ENCODE measurements around the gene CACNA1C. TPM values are rescaled to one million over a fixed set of nuclear protein-coding genes. Genes with fewer than 3 reads are reported as not detected.
A peak's percentile ranks its signal among the peaks of the same experiment; 100 is the strongest.

Gene CACNA1C
- total and polyA plus RNA-seq, 2 donors (not counting 1 experiment from before 2014, with no cell fraction given), result 7.6 to 11.4 TPM

DNA sequence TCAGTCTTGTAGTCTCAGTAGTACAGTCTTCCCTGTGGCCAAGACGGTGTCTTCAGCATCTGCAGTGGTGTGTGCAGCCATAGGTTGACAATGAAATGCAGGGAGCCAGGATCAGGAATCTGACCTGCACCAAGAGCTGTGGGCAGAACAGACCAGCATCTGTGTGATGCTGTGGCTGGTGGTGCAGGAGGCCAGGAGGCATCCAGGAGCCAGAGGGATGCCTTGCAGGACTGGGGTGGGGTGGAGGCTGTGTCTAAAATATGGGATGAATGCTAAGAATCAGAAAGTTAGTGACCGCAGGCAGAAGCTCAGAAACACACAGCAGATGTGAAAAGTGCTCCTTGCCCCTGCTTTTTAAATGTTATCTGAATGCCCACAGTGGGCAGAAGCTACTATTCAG is 209.7 kb downstream of the CACNA1C start:
- Histone ChIP-seq H3K4me3 (replicated peaks in 1 of 4; ENCODE audit: control extremely low read depth in 1 of 4, insufficient read depth in 1 of 4, low read depth in 3 of 4, low read length in 4 of 4) (no peak overlapping the region), H3K79me2 (ENCODE audit: control insufficient read depth, insufficient read depth, low read length) (no peaks in the 10 kb centered on the region), H3K36me3 (ENCODE audit: control insufficient read depth, insufficient read depth, low read length) (no peaks in the 10 kb centered on the region), H3K27me3 (ENCODE audit: control insufficient read depth, insufficient read depth, low read length) (no peaks in the 10 kb centered on the region), H2AFZ (ENCODE audit: low read length) (no peak overlapping the region), H3K9me3 (ENCODE audit: control insufficient read depth, insufficient read depth, low read depth, low read length) (no peaks in the 10 kb centered on the region), H3K9ac (ENCODE audit: insufficient read depth, low read length) (no peak overlapping the region), H3K4me2 (ENCODE audit: extremely low read depth, insufficient read depth, low read length) (no peak overlapping the region), H3K4me1 (ENCODE audit: control insufficient read depth, extremely low read depth, insufficient read depth, low read length) (peaks cover 50% of the 10 kb centered on the region), H4K20me1 (ENCODE audit: control insufficient read depth, extremely low read depth, insufficient read depth, low read length) (no peaks in the 10 kb centered on the region), H3K27ac (ENCODE audit: insufficient read depth, low read length) (no peak overlapping the region)
- no peak for TF ChIP-seq EZH2 (IDR thresholded peaks at IDR 0.05; ENCODE audit: low read length, missing control alignments)
- TF ChIP-seq, protein P1, sequence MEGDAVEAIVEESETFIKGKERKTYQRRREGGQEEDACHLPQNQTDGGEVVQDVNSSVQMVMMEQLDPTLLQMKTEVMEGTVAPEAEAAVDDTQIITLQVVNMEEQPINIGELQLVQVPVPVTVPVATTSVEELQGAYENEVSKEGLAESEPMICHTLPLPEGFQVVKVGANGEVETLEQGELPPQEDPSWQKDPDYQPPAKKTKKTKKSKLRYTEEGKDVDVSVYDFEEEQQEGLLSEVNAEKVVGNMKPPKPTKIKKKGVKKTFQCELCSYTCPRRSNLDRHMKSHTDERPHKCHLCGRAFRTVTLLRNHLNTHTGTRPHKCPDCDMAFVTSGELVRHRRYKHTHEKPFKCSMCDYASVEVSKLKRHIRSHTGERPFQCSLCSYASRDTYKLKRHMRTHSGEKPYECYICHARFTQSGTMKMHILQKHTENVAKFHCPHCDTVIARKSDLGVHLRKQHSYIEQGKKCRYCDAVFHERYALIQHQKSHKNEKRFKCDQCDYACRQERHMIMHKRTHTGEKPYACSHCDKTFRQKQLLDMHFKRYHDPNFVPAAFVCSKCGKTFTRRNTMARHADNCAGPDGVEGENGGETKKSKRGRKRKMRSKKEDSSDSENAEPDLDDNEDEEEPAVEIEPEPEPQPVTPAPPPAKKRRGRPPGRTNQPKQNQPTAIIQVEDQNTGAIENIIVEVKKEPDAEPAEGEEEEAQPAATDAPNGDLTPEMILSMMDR (conservative IDR thresholded peaks at IDR 0.05 in 1 of 2, IDR thresholded peaks at IDR 0.05 in 1 of 2; ENCODE audit: low read depth in 1 of 2, low read length in 2 of 2), result no peak
- DNase-seq (ENCODE audit: low read depth in 2 of 2), result no peak

DNA sequence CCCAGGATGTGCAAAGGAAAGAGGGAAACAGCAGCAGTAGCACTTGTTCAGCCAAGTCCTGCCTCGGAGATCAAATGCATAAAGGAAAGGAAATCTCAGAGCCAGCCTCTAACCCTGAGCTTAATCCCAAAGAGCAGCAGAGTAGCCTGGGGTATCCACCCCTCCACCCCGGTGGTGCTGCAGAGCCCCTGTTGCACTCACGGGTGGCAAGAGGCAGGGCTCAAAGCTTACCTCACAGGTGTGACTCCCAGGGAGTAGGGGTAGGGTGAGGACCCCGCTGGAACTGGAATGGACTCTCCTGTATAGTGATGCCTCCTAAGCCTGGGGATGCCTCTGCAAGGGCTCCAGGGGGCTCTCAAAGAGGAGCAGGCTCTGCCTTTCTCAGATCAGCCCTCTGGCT is 211.1 kb downstream of the CACNA1C start:
- Histone ChIP-seq H3K9me3 (ENCODE audit: control insufficient read depth, insufficient read depth, low read depth, low read length) (no peaks in the 10 kb centered on the region), H3K9ac (ENCODE audit: insufficient read depth, low read length) (no peak overlapping the region), H3K36me3 (ENCODE audit: control insufficient read depth, insufficient read depth, low read length) (no peaks in the 10 kb centered on the region), H3K4me1 (ENCODE audit: control insufficient read depth, extremely low read depth, insufficient read depth, low read length) (peaks cover 61% of the 10 kb centered on the region), H3K27ac (ENCODE audit: insufficient read depth, low read length) (peak overlapping the region; percentile 86), H3K79me2 (ENCODE audit: control insufficient read depth, insufficient read depth, low read length) (no peaks in the 10 kb centered on the region), H3K4me3 (replicated peaks in 1 of 4; ENCODE audit: control extremely low read depth in 1 of 4, insufficient read depth in 1 of 4, low read depth in 3 of 4, low read length in 4 of 4) (no peak overlapping the region), H3K4me2 (ENCODE audit: extremely low read depth, insufficient read depth, low read length) (no peak overlapping the region), H2AFZ (ENCODE audit: low read length) (no peak overlapping the region), H4K20me1 (ENCODE audit: control insufficient read depth, extremely low read depth, insufficient read depth, low read length) (no peaks in the 10 kb centered on the region), H3K27me3 (ENCODE audit: control insufficient read depth, insufficient read depth, low read length) (no peaks in the 10 kb centered on the region)
- TF ChIP-seq EZH2 (IDR thresholded peaks at IDR 0.05; ENCODE audit: low read length, missing control alignments), result no peak
- TF ChIP-seq, protein P1 (conservative IDR thresholded peaks at IDR 0.05 in 1 of 2, IDR thresholded peaks at IDR 0.05 in 1 of 2; ENCODE audit: low read depth in 1 of 2, low read length in 2 of 2), result no peak
- no peak for DNase-seq (ENCODE audit: low read depth in 2 of 2)

DNA sequence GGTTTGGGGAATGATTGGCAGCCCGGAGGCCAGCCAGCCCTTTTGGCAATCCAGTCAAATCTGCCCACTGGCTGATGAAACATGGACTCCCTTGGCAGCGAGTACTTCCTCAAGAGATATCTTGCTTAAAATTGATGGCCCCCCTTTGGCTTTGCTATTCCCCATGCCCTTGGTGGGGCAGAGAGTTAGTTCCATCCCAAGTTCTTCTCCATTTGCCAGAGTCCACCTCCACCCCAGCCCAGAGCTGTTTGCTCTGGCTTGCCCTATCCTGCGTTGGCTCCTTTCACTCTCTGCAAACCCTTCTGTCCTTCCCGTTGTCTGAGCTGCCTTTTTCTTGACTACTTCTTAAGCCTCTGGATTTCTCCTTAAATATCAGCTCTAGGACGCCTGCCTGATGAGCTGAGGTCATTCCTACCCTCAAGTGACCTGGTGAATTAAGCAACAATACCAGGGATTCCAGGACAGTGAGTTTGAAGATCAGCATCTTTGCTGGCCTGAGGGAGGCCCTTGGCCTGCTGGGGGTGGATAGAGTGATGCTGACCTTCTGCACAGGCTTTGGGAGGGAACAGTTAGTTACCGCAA is 212.0 kb downstream of the CACNA1C start:
- Histone ChIP-seq H2AFZ (ENCODE audit: low read length) (no peak overlapping the region), H3K36me3 (ENCODE audit: control insufficient read depth, insufficient read depth, low read length) (no peaks in the 10 kb centered on the region), H3K9me3 (ENCODE audit: control insufficient read depth, insufficient read depth, low read depth, low read length) (no peaks in the 10 kb centered on the region), H3K27ac (ENCODE audit: insufficient read depth, low read length) (peak overlapping the region; percentile 86), H3K27me3 (ENCODE audit: control insufficient read depth, insufficient read depth, low read length) (no peaks in the 10 kb centered on the region), H3K4me2 (ENCODE audit: extremely low read depth, insufficient read depth, low read length) (peak overlapping the region; percentile 20), H4K20me1 (ENCODE audit: control insufficient read depth, extremely low read depth, insufficient read depth, low read length) (no peaks in the 10 kb centered on the region), H3K79me2 (ENCODE audit: control insufficient read depth, insufficient read depth, low read length) (no peaks in the 10 kb centered on the region), H3K9ac (ENCODE audit: insufficient read depth, low read length) (no peak overlapping the region), H3K4me3 (replicated peaks in 1 of 4; ENCODE audit: control extremely low read depth in 1 of 4, insufficient read depth in 1 of 4, low read depth in 3 of 4, low read length in 4 of 4) (no peak overlapping the region), H3K4me1 (ENCODE audit: control insufficient read depth, extremely low read depth, insufficient read depth, low read length) (peaks cover 60% of the 10 kb centered on the region)
- DNase-seq (ENCODE audit: low read depth in 2 of 2), result peak; percentile 92 to 99
- TF ChIP-seq EZH2 (IDR thresholded peaks at IDR 0.05; ENCODE audit: low read length, missing control alignments), result no peak
